Dermis microvascular lymphatic vessel endothelial cell (primary cell): ENCODE data around the gene SCARB2. TPM values are rescaled to one million over a fixed set of nuclear protein-coding genes. Genes with fewer than 3 reads are reported as not detected.
"Not testable (repeated sequence)": the region's sequence is repeated elsewhere in the genome, so short reads cannot be mapped to it uniquely, and the experiment has no call there.

Source experiments
- DNase-seq, 2 donors: peaks; one replicate each; pipeline versions ENCODE4 v3.0.0 to v3.0.0-alpha.2; 2010; ENCODE audit warnings: low read depth in 2 of 2
- total RNA-seq: library from RNA; depleted of rRNA; stranded (reverse); fragments of >200 nt; gene quantifications from 2 replicates; pipeline ENCODE4 v1.2.1, GENCODE V29; 2014

The SCARB2 gene
- total RNA-seq = 156 and 183 TPM in 2 replicates

- DNase-seq = peak; percentile 63 to 93
Observed at GRCh38 chr4:76213415-76214176, at the start of gene SCARB2. Gene SCARB2, minus strand, starts transcription at chr4:76213824. Its CDS starts 281 bp downstream, at chr4:76213543.

GRCh38 chr4:76260571-76260970, 46.9 kb upstream of the SCARB2 start:
- no peak for DNase-seq

DNA sequence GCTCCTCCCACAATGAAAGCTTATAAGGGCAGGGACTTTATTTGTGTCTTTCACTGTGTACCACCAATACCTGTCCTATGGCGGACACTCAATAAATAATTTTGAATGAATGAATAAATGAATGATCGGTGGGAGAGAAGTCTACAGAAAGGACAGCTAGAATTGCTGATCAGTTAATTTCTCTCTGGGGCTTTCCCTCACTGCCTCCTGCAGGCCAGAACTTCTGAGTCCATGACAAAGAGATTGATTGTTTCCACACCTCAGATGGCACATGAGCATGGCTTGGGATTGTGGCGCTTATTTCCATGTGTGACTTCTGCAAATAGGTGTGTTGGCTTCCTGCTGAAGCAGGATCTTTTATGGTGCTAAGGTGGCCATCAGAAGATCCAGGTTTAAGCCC, 44.2 kb upstream of the SCARB2 start:
- no peak for DNase-seq

- no peak for DNase-seq
Observed at GRCh38 chr4:76256968-76257367, 43.3 kb upstream of the SCARB2 start.

GRCh38 chr4:76256032-76256431, 42.4 kb upstream of the SCARB2 start:
- no peak for DNase-seq

- no peak for DNase-seq
Observed at GRCh38 chr4:76253511-76253910, 39.9 kb upstream of the SCARB2 start.

GRCh38 chr4:76252271-76252653, 38.6 kb upstream of the SCARB2 start:
- DNase-seq = no peak

DNA sequence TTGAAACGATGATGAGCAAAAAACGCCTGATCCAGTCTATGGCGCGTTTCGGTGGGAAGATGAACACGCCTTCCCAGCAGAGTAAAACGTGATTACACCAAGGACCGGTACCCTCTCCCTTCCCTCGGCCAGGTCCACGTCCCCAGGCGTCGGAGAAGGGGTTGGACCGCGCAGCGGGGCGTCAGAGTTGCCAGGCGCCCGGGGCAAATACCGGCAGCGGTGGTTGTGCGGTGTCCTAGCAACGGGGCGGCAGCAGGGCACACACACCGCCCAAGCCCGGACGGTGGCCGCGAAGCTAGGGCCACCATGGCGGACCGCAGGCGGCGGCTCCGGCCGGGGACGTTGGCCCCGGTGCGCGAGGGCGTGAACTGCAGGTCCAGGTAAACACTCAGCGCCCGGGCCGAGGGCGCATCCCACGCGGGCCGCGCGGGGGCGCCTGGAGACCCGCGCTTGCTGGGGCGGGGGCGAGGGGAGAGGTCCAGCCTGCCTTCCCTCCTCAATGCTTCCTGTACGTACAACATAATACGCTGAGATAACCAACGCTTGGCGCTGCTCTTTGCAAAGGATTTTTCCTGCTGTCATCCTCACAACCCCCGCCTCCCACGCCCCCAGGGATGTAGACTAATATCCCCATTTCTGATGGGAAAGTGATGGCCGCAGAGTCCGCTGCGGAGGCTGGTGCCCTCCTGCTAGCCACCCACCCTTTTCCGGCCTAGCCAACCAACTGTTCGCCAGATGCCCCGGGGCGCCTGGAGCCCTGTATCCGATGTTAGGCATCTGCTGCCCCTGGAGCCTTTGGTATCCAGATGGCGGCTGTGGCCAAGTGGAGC, 38.0 kb upstream of the SCARB2 start, which contains the start of gene FAM47E:
Gene FAM47E (plus strand): TSS at position 281 of the 830 bp plus-strand sequence. CDS start 26 bp downstream, at position 307.
- DNase-seq = peak; percentile 53 to 58

GRCh38 chr4:76250962-76251361, 37.3 kb upstream of the SCARB2 start:
- no peak for DNase-seq

DNA sequence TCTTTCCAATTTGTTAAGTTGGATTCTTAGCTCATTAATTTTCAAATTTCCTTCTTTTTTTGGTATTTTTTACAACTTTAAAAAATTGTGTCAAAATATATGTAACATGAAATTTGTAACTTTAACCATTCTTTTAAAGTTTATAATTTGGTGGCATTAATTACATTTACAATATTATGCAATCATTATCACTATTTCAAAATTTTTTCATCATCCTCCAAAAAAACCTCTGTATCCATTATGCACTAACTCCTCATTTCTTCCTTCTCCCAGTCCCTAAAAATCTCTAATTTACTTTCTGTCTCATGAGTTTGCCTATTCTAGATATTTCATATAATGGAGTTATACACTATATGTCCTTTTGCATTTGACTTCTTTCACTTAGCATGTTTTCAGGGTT, 33.2 kb upstream of the SCARB2 start:
- DNase-seq = no peak

- DNase-seq = no peak
Observed at GRCh38 chr4:76246025-76246424, 32.4 kb upstream of the SCARB2 start.

DNA sequence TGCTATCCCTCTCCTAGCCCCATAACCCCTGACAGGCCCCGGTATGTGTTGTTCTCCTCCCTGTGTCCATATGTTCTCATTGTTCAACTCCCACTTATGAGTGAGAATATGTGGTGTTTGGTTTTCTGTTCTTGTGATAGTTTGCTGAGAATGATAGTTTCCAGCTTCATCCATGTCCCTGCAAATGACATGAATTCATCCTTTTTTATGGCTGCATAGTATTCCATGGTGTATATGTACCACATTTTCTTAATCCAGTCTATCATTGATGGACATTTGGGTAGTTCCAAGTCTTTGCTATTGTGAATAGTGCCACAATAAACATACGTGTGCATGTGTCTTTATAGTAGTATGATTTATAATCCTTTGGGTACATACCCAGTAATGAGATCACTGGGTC, 30.3 kb upstream of the SCARB2 start:
- not testable (repeated sequence) for DNase-seq

- DNase-seq = no peak
Observed at GRCh38 chr4:76240236-76240635, 26.6 kb upstream of the SCARB2 start.

- DNase-seq = no peak
Observed at GRCh38 chr4:76238701-76239100, 25.1 kb upstream of the SCARB2 start.

- no peak for DNase-seq
Observed at GRCh38 chr4:76238236-76238635, 24.6 kb upstream of the SCARB2 start.

GRCh38 chr4:76235915-76236314, 22.3 kb upstream of the SCARB2 start:
- no peak for DNase-seq

GRCh38 chr4:76235407-76235806, 21.8 kb upstream of the SCARB2 start:
- DNase-seq = no peak

DNA sequence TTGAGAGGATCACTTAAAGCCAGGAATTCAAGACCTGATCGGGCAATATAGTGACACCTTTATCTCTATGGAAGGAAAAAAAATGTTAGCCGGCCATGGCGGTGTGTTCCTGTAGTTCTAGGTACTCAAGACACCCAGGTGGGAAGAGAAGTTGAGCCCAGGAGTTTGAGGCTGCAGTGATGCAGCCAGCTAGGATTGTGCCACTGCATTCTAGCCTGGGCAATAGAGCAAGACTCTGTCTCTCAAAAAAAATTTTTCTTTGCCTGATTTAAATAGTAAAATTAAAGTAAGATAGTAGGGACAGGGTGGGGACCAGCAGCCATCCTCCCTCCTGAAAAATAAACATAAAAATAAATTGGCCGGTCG, 21.0 kb upstream of the SCARB2 start:
- no peak for DNase-seq

- DNase-seq = no peak
Observed at GRCh38 chr4:76233967-76234678, 20.5 kb upstream of the SCARB2 start.

- DNase-seq = no peak
Observed at GRCh38 chr4:76233529-76233928, 19.9 kb upstream of the SCARB2 start.

DNA sequence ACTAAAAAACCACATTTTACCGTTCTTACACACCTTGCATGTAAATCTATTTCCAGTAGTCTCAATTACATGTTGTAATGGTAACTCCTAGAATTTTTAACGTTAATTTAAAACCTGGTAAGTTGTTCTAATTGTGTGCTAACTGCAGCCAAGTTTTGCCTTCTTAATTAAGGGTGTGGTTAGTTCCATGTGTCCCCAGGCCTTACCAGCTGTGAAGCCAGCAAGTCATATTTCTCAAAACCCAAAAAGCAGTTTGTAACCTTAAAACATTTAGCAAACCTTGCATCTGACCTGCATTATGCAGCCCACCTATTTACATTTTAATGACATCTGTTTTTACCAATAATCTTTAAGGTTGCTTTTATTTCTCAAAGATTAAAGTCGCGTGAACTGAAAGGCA, 19.5 kb upstream of the SCARB2 start:
- no peak for DNase-seq

GRCh38 chr4:76232681-76233080, 19.1 kb upstream of the SCARB2 start:
- DNase-seq = no peak
